OCI-LY7 (cell line): ENCODE measurements around the gene KIF1A. TPM values are rescaled to one million over a fixed set of nuclear protein-coding genes. Genes with fewer than 3 reads are reported as not detected.

Source experiments
- BruUV-seq: library from RNA; stranded (reverse); fragments of 400-500 nt; replicated peaks from 2 replicates; lab custom pipeline; 2021; lab: Mats Ljungman, UMichigan
- CTCF ChIA-PET: fragments of 300-600 bp; sonication (Branson Sonifier 250); formaldehyde crosslinking; loops from one replicate; lab custom pipeline; 2022; ENCODE audit warnings: antibody characterized with exemption; ENCODE audit not compliant: unreplicated experiment; lab: Charles Lee
- POLR2A ChIA-PET: fragments of 300-600 bp; sonication (Branson Sonifier 250); formaldehyde crosslinking; loops from one replicate; lab custom pipeline; 2022; ENCODE audit warnings: antibody characterized with exemption; lab: Charles Lee
- DNase-seq: peaks from one replicate; pipeline ENCODE4 v3.0.0-alpha.2; 2015; ENCODE audit warnings: low spot score
- H2AFZ ChIP-seq: fragments of 200-600 bp; sonication (generic), shearing (Covaris generic); 2 replicates; pipeline ENCODE4 v1.6.1; 2014; ENCODE audit warnings: mild to moderate bottlenecking, antibody characterized with exemption, low read length, moderate library complexity
- H3K27ac ChIP-seq: fragments of 200-600 bp; sonication (generic); 2 replicates; pipeline ENCODE4 v1.5.1; 2014; ENCODE audit warnings: mixed run types, low read depth, mild to moderate bottlenecking, moderate library complexity, low read length, inconsistent platforms; ENCODE audit not compliant: poor library complexity, severe bottlenecking
- H3K36me3 ChIP-seq: fragments of 200-600 bp; sonication (generic); 2 replicates; pipeline ENCODE4 v1.6.1; 2014; ENCODE audit warnings: mild to moderate bottlenecking, antibody characterized with exemption, low read length, moderate library complexity, mixed read lengths; ENCODE audit not compliant: insufficient read depth
- H3K4me1 ChIP-seq: fragments of 200-600 bp; sonication (generic); 2 replicates; pipeline ENCODE4 v1.5.1; 2014; ENCODE audit warnings: mild to moderate bottlenecking, low read length; ENCODE audit not compliant: insufficient read depth, poor library complexity, severe bottlenecking
- H3K4me2 ChIP-seq: fragments of 200-600 bp; sonication (generic); 2 replicates; pipeline ENCODE4 v1.6.1; 2014; ENCODE audit warnings: mild to moderate bottlenecking, low read length
- H3K4me3 ChIP-seq: fragments of 200-600 bp; sonication (generic); 2 replicates; pipeline ENCODE4 v1.5.1; 2014; ENCODE audit warnings: mild to moderate bottlenecking, low read depth, low read length; ENCODE audit not compliant: poor library complexity, severe bottlenecking
- H3K79me2 ChIP-seq: fragments of 200-600 bp; sonication (generic); 2 replicates; pipeline ENCODE4 v1.6.1; 2016; ENCODE audit warnings: low read depth, mild to moderate bottlenecking, low read length, moderate library complexity, mixed read lengths; ENCODE audit not compliant: insufficient read depth
- H3K9me2 ChIP-seq: fragments of 200-600 bp; sonication (generic); 2 replicates; pipeline ENCODE4 v1.6.1; 2016; ENCODE audit warnings: mild to moderate bottlenecking, low read length, mixed read lengths; ENCODE audit not compliant: insufficient read depth
- H3K9me3 ChIP-seq: fragments of 200-600 bp; sonication (generic); 2 replicates; pipeline ENCODE4 v1.6.1; 2014; ENCODE audit warnings: mild to moderate bottlenecking, mixed run types, low read length, mixed read lengths
- H4K20me1 ChIP-seq: fragments of 200-600 bp; sonication (generic); 2 replicates; pipeline ENCODE4 v1.6.1; 2014; ENCODE audit warnings: mild to moderate bottlenecking, antibody characterized with exemption, low read length, moderate library complexity, mixed read lengths; ENCODE audit not compliant: insufficient read depth
- EZH2phosphoT487 ChIP-seq: fragments of 200-600 bp; sonication (generic); IDR thresholded peaks from 2 replicates; pipeline ENCODE4 v1.6.1; 2018; ENCODE audit warnings: low read depth, borderline replicate concordance, mild to moderate bottlenecking, mixed run types, antibody characterized with exemption, low read length, moderate library complexity, mixed read lengths
- intact Hi-C: fragments of 100-400 bp; cut with micrococcal nuclease; formaldehyde crosslinking; loops from one replicate; pipeline ENCODE4 v1.10.0; 2022; ENCODE audit not compliant: unreplicated experiment
- total RNA-seq, 2 experiments: library from RNA; depleted of rRNA in 1 of 2; stranded (reverse); fragments of >200 nt in 1 of 2; shearing (Covaris generic) in 1 of 2; gene quantifications; 2 replicates each; pipeline ENCODE4 v1.2.3, GENCODE V29; 2014 to 2022
- TF ChIP-seq, protein P1 (sequence below): fragments of 200-600 bp; sonication (generic); conservative IDR thresholded peaks from 2 replicates; pipeline ENCODE4 v1.5.1; 2014; ENCODE audit warnings: mild to moderate bottlenecking, antibody characterized with exemption, low read length, moderate library complexity, mixed read lengths

KIF1A gene
- total RNA-seq, 2 experiments from 2014 or later = not detected

DNA sequence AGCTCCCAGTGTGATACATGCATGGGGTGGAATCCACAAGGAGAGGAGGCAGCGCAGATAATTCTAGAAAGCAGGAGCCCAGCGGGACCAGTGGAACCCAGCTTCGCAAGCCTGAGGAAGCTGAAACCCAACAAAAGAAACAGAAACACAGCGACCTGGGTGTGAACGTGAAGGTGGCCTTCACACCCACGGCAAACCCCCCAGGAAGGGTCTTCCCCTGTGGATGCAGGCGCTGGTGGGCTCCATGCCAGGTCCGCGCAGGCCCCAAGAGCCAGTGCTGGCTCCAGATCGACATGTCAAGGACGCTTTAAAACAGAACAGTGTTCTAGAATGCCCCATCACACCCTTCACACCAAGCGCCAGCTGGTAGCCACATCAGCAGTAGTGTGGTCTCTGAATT, 22.1 kb downstream of the KIF1A start:
- Histone ChIP-seq H2AFZ (no peak overlapping the region), H3K27ac (no peak overlapping the region), H3K36me3 (no peaks in the 10 kb centered on the region), H4K20me1 (no peaks in the 10 kb centered on the region), H3K4me3 (no peak overlapping the region), H3K4me2 (no peak overlapping the region), H3K9me3 (no peaks in the 10 kb centered on the region), H3K9me2 (no peaks in the 10 kb centered on the region), H3K4me1 (no peaks in the 10 kb centered on the region), H3K79me2 (no peaks in the 10 kb centered on the region)
- CTCF ChIA-PET = no interaction called here
- intact Hi-C loops = no loop called here
- no TSS peak for BruUV-seq
- TF ChIP-seq, protein P1, sequence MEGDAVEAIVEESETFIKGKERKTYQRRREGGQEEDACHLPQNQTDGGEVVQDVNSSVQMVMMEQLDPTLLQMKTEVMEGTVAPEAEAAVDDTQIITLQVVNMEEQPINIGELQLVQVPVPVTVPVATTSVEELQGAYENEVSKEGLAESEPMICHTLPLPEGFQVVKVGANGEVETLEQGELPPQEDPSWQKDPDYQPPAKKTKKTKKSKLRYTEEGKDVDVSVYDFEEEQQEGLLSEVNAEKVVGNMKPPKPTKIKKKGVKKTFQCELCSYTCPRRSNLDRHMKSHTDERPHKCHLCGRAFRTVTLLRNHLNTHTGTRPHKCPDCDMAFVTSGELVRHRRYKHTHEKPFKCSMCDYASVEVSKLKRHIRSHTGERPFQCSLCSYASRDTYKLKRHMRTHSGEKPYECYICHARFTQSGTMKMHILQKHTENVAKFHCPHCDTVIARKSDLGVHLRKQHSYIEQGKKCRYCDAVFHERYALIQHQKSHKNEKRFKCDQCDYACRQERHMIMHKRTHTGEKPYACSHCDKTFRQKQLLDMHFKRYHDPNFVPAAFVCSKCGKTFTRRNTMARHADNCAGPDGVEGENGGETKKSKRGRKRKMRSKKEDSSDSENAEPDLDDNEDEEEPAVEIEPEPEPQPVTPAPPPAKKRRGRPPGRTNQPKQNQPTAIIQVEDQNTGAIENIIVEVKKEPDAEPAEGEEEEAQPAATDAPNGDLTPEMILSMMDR = no peak
- no peak for TF ChIP-seq EZH2phosphoT487
- no peak for DNase-seq
- POLR2A ChIA-PET = no interaction called here

DNA sequence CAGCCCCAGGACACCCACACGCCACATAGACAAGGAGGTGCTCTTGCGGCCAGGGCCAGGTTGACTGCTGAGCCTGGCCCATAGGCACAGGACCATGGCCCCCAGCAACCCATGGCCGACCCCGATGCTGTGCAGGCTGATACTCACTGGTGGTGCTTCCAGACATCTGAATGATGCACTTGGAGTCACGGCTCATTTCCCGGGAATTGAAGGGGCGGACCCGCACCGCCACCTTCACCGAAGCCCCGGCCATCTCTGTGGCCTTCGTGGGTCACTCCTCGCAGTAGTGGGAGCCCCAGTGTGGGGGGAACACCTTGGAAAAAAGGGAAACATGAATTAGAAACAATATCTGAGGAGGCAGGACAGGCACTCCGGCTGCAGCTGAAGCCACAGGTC, 22.5 kb downstream of the KIF1A start:
- no peaks in the 10 kb centered on the region for H3K9me2 ChIP-seq
- H3K4me1 ChIP-seq = no peaks in the 10 kb centered on the region
- BruUV-seq = no TSS peak
- no peak overlapping the region for H3K4me2 ChIP-seq
- no peak overlapping the region for H2AFZ ChIP-seq
- no peaks in the 10 kb centered on the region for H3K9me3 ChIP-seq
- no peak overlapping the region for H3K4me3 ChIP-seq
- ChIA-PET POLR2A (no interaction called here), CTCF (no interaction called here)
- H3K36me3 ChIP-seq = no peaks in the 10 kb centered on the region
- no peak for DNase-seq
- H3K79me2 ChIP-seq = no peaks in the 10 kb centered on the region
- no peaks in the 10 kb centered on the region for H4K20me1 ChIP-seq
- TF ChIP-seq EZH2phosphoT487 = no peak
- TF ChIP-seq, protein P1 = no peak
- no peak overlapping the region for H3K27ac ChIP-seq
- intact Hi-C loops = no loop called here

DNA sequence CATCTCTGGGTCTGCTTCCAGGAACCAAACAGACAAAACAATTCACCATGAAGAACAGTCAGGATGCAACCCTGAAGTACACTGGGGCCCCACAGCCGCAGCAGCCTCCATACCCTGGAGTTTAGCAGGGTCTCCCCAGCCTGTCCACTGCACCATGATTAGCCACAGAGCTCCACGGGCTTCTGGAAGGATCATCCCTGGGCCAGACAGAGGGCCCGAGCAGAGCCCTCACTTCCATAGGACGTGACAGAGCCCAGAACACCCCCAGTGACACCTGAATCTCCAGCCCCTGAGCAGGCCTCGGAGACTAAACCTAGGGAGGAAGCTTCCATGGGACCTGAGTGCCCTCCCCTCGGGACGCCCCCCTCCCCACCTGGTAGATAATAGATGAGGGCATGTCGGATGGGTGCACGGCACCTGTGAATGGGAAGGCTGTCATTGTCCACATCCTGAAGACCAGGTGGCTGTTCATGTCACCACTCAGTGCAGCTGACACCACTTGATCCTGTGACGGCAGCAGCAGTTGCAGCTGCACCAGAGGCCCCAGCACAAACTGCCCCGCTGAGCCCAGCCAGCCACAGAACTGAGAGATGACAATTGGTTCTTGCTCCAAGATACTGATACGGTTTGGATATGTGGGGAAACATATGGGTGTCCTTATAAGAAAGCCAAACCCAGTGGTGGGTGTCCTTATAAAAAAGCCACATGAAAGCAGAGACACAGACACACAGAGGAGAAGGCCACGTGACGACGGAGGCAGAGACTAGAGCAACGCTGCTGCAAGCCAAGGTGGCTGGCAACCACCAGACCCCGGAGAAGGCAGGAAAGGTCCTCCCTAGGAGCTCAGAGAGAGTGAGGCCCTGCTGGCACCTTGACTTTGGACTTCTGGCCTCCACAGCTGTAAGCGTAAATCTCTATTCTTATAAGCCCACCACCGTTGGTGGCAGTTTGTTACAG, 23.2 kb downstream of the KIF1A start:
- TF ChIP-seq EZH2phosphoT487 = no peak
- TF ChIP-seq, protein P1 = no peak
- no peaks in the 10 kb centered on the region for H3K79me2 ChIP-seq
- no peaks in the 10 kb centered on the region for H3K36me3 ChIP-seq
- H3K9me3 ChIP-seq = no peaks in the 10 kb centered on the region
- POLR2A ChIA-PET = no interaction called here
- H3K27ac ChIP-seq = no peak overlapping the region
- no peak overlapping the region for H3K4me2 ChIP-seq
- no peaks in the 10 kb centered on the region for H3K9me2 ChIP-seq
- CTCF ChIA-PET = no interaction called here
- DNase-seq = no peak
- no peak overlapping the region for H2AFZ ChIP-seq
- H4K20me1 ChIP-seq = no peaks in the 10 kb centered on the region
- intact Hi-C loops = no loop called here
- BruUV-seq = no TSS peak
- H3K4me1 ChIP-seq = no peaks in the 10 kb centered on the region
- H3K4me3 ChIP-seq = no peak overlapping the region
